ENCODE data around the gene RALY. TPM values are rescaled to one million over a fixed set of nuclear protein-coding genes. Genes with fewer than 3 reads are reported as not detected.

RALY gene
- total and polyA plus RNA-seq, 4 donors = 114 to 148 (median 127) TPM

DNA sequence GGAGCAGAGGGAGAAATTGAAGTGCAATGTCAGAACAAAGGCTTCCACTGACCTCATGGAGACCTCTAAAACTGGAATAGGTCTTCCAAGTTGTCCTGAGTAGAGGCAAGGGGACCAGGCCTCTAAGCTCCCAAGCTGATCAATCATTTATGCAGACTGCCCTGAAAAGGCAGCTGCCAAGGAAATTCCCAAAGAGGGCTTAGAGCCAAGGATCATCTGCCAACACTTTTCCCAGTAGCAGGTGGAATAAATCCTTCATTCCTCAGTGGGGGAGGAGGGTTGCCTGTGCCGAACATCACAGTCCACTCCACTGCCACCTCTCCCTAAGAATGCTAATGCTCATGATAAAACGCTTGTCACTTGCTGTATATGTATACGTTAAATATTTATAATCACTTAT is 29.3 kb upstream of the RALY start:
- H3K27me3 ChIP-seq (ENCODE audit: control insufficient read depth in 1 of 2, insufficient read depth in 2 of 2, low read length in 1 of 2) = no peaks in the 10 kb centered on the region
- H3K4me3 ChIP-seq (ENCODE audit: low read length in 2 of 2) = no peak overlapping the region
- no peak for ATAC-seq (ENCODE audit: low FRiP score)
- peaks cover 2% of the 10 kb centered on the region for H3K9me3 ChIP-seq (ENCODE audit: control insufficient read depth, low read length)
- H3K4me1 ChIP-seq (ENCODE audit: control insufficient read depth in 1 of 2, insufficient read depth in 2 of 2, low read length in 2 of 2) = no peaks in the 10 kb centered on the region
- DNase-seq = no peak
- intact Hi-C loops (cut with DNase I) = no loop called here
- no peaks in the 10 kb centered on the region for H3K36me3 ChIP-seq (ENCODE audit: control insufficient read depth in 1 of 2, insufficient read depth in 2 of 2, low read length in 1 of 2)
- H3K27ac ChIP-seq (ENCODE audit: low read depth in 1 of 2, low read length in 2 of 2) = no peak overlapping the region
- 93% methylated on average over 3 of the region's 3 CpGs for WGBS, 2 donors

DNA sequence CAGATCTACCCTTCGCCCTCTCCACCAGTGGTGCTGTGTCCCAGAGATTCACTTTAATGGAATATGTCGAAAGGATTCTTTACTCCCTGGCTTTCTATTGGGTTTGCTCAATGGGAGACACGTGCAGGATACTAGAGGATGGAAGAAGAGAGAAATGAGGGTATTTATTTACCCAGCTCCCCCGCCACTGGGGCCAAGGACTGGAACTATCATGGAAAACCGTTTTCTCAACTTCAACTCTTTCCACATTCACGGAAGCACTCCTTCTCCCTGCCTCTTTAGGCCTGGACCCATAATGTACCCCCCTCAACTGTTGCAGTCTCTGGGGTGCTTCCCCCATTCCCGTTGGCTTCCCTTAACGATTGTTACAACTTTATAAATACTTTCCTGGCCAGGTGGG is 26.6 kb upstream of the RALY start:
- Histone ChIP-seq H3K9me3 (ENCODE audit: control insufficient read depth, low read length) (peaks cover 2% of the 10 kb centered on the region), H3K36me3 (ENCODE audit: control insufficient read depth in 1 of 2, insufficient read depth in 2 of 2, low read length in 1 of 2) (no peaks in the 10 kb centered on the region), H3K27ac (ENCODE audit: low read depth in 1 of 2, low read length in 2 of 2) (no peak overlapping the region), H3K4me1 (ENCODE audit: control insufficient read depth in 1 of 2, insufficient read depth in 2 of 2, low read length in 2 of 2) (no peaks in the 10 kb centered on the region), H3K4me3 (ENCODE audit: low read length in 2 of 2) (no peak overlapping the region), H3K27me3 (ENCODE audit: control insufficient read depth in 1 of 2, insufficient read depth in 2 of 2, low read length in 1 of 2) (no peaks in the 10 kb centered on the region)
- intact Hi-C loops (cut with DNase I) = no loop called here
- 93 to 96% methylated on average over 8 of the region's 8 CpGs for WGBS, 2 donors
- no peak for ATAC-seq (ENCODE audit: low FRiP score)
- DNase-seq = no peak

- WGBS, 2 donors = 15 to 17% methylated on average over 4 of the region's 4 CpGs
- intact Hi-C loops (cut with DNase I) = no loop called here
- peaks cover 2% of the 10 kb centered on the region for H3K9me3 ChIP-seq (ENCODE audit: control insufficient read depth, low read length)
- DNase-seq (peak in 1 of 2 donors; percentile 64), ATAC-seq (ENCODE audit: low FRiP score) (peak; percentile 68)
- peak overlapping the region in 1 of 2 donors; percentile 2 for H3K27ac ChIP-seq (ENCODE audit: low read depth in 1 of 2, low read length in 2 of 2)
- no peak overlapping the region for H3K4me3 ChIP-seq (ENCODE audit: low read length in 2 of 2)
- H3K4me1 ChIP-seq (ENCODE audit: control insufficient read depth in 1 of 2, insufficient read depth in 2 of 2, low read length in 2 of 2) = no peaks in the 10 kb centered on the region
- H3K27me3 ChIP-seq (ENCODE audit: control insufficient read depth in 1 of 2, insufficient read depth in 2 of 2, low read length in 1 of 2) = no peaks in the 10 kb centered on the region
- no peaks in the 10 kb centered on the region for H3K36me3 ChIP-seq (ENCODE audit: control insufficient read depth in 1 of 2, insufficient read depth in 2 of 2, low read length in 1 of 2)
Measured at GRCh38 chr20:33969563-33969962, 24.1 kb upstream of the RALY start.

DNA sequence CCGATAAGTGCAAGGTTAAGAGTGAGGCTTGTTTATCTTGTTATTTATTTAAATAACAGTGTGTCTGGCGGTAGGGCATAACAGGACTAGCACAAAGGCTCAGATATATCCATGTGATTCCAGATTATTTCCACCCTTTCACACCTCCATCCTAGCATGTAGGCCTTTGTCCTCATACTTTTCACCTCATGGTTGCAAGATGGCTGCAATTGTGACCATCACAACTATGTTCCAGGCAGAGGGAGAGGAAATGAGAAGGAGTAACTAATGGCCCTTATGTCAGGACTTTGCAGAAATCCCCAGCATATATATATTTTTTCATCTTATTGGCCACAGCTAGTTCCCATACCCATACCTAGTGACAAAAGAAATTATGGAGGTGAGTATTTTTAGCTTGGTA is 23.5 kb upstream of the RALY start:
- no peak for ATAC-seq (ENCODE audit: low FRiP score)
- no peak for DNase-seq
- H3K4me1 ChIP-seq (ENCODE audit: control insufficient read depth in 1 of 2, insufficient read depth in 2 of 2, low read length in 2 of 2) = no peaks in the 10 kb centered on the region
- H3K27ac ChIP-seq (ENCODE audit: low read depth in 1 of 2, low read length in 2 of 2) = peak overlapping the region in 1 of 2 donors; percentile 11
- 56 to 72% methylated on average over 2 of the region's 2 CpGs for WGBS, 2 donors
- no peak overlapping the region for H3K4me3 ChIP-seq (ENCODE audit: low read length in 2 of 2)
- intact Hi-C loops (cut with DNase I) = no loop called here
- peaks cover 2% of the 10 kb centered on the region for H3K9me3 ChIP-seq (ENCODE audit: control insufficient read depth, low read length)
- no peaks in the 10 kb centered on the region for H3K27me3 ChIP-seq (ENCODE audit: control insufficient read depth in 1 of 2, insufficient read depth in 2 of 2, low read length in 1 of 2)
- H3K36me3 ChIP-seq (ENCODE audit: control insufficient read depth in 1 of 2, insufficient read depth in 2 of 2, low read length in 1 of 2) = no peaks in the 10 kb centered on the region

- Histone ChIP-seq H3K27me3 (ENCODE audit: control insufficient read depth in 1 of 2, insufficient read depth in 2 of 2, low read length in 1 of 2) (no peaks in the 10 kb centered on the region), H3K27ac (ENCODE audit: low read depth in 1 of 2, low read length in 2 of 2) (no peak overlapping the region), H3K36me3 (ENCODE audit: control insufficient read depth in 1 of 2, insufficient read depth in 2 of 2, low read length in 1 of 2) (no peaks in the 10 kb centered on the region), H3K9me3 (ENCODE audit: control insufficient read depth, low read length) (peaks cover 2% of the 10 kb centered on the region), H3K4me3 (ENCODE audit: low read length in 2 of 2) (no peak overlapping the region), H3K4me1 (ENCODE audit: control insufficient read depth in 1 of 2, insufficient read depth in 2 of 2, low read length in 2 of 2) (no peaks in the 10 kb centered on the region)
- no peak for DNase-seq
- WGBS, 2 donors = 79 to 80% methylated on average over 6 of the region's 6 CpGs
- intact Hi-C loops (cut with DNase I) = no loop called here
- ATAC-seq (ENCODE audit: low FRiP score) = peak; percentile 48
Measured at GRCh38 chr20:33971147-33971975, 22.4 kb upstream of the RALY start.

DNA sequence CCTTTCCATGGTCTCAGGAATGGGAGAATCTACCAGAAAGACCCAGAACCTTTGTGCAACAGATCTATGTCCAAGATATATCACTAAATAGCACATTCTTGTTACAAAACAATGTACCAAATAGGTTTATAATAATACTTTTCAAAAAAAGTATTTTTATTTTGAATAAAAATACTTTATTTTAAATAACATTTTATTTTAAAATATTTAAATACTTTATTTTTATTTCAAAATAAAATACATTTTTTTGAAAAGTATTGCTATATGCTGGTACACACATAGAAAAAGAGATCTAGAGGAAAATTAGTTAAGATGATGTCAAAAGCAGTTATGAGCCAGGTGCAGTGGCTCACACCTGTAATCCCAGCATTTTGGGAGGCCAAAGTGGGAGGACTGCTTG is 16.8 kb upstream of the RALY start:
- Histone ChIP-seq H3K4me3 (ENCODE audit: low read length in 2 of 2) (no peak overlapping the region), H3K9me3 (ENCODE audit: control insufficient read depth, low read length) (peaks cover 2% of the 10 kb centered on the region), H3K36me3 (ENCODE audit: control insufficient read depth in 1 of 2, insufficient read depth in 2 of 2, low read length in 1 of 2) (no peaks in the 10 kb centered on the region), H3K27ac (ENCODE audit: low read depth in 1 of 2, low read length in 2 of 2) (no peak overlapping the region), H3K4me1 (ENCODE audit: control insufficient read depth in 1 of 2, insufficient read depth in 2 of 2, low read length in 2 of 2) (no peaks in the 10 kb centered on the region), H3K27me3 (ENCODE audit: control insufficient read depth in 1 of 2, insufficient read depth in 2 of 2, low read length in 1 of 2) (no peaks in the 10 kb centered on the region)
- intact Hi-C loops (cut with DNase I) = no loop called here
- ATAC-seq (ENCODE audit: low FRiP score) (no peak), DNase-seq (no peak)

DNA sequence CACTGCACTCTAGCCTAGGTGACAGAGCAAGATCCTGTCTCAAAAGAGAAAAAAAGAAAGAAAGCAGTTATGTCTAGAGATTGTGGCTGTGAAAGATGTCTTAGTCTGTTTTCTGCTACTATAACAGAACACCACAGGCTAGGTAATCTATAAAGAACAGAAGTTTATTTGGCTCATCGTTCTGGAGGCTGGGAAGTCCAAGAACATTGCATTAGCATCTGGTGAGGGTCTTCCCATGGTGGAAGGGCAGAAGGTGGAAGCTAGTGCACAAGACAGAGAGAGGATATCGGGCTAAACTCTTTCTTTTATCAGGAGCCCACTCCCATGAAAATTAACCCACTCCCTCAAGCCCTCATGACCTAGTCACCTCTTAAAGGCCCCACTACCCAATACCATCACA is 16.2 kb upstream of the RALY start:
- Histone ChIP-seq H3K9me3 (ENCODE audit: control insufficient read depth, low read length) (peaks cover 2% of the 10 kb centered on the region), H3K27me3 (ENCODE audit: control insufficient read depth in 1 of 2, insufficient read depth in 2 of 2, low read length in 1 of 2) (no peaks in the 10 kb centered on the region), H3K36me3 (ENCODE audit: control insufficient read depth in 1 of 2, insufficient read depth in 2 of 2, low read length in 1 of 2) (no peaks in the 10 kb centered on the region), H3K4me3 (ENCODE audit: low read length in 2 of 2) (no peak overlapping the region), H3K4me1 (ENCODE audit: control insufficient read depth in 1 of 2, insufficient read depth in 2 of 2, low read length in 2 of 2) (no peaks in the 10 kb centered on the region), H3K27ac (ENCODE audit: low read depth in 1 of 2, low read length in 2 of 2) (no peak overlapping the region)
- no peak for DNase-seq
- 84 to 89% methylated on average over 2 of the region's 2 CpGs for whole genome bisulfite sequencing, 2 donors
- intact Hi-C loops (cut with DNase I) = no loop called here
- ATAC-seq (ENCODE audit: low FRiP score) = no peak

DNA sequence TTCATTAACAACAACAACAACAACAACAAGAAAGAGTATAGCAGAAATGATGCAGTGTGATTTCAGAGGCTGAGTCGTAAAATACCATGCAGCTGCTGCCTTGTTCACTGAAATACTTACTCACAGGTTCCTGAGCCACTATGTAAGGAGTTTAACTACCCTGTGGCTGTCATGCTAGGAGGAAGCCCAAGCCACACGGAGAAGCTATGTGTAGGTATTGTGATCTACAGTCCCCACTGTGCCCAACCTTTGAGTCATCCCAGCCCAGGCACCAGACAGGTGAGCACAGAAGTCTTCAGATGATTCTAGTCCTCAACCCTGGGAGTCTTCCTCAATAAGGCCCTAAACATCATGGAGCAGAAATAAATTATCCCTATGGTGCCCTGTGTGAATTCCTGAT is 14.6 kb upstream of the RALY start:
- WGBS, 2 donors = 86 to 88% methylated on average over 2 of the region's 2 CpGs
- intact Hi-C loops (cut with DNase I) = no loop called here
- no peak overlapping the region for H3K27ac ChIP-seq (ENCODE audit: low read depth in 1 of 2, low read length in 2 of 2)
- H3K27me3 ChIP-seq (ENCODE audit: control insufficient read depth in 1 of 2, insufficient read depth in 2 of 2, low read length in 1 of 2) = no peaks in the 10 kb centered on the region
- no peaks in the 10 kb centered on the region for H3K36me3 ChIP-seq (ENCODE audit: control insufficient read depth in 1 of 2, insufficient read depth in 2 of 2, low read length in 1 of 2)
- no peak overlapping the region for H3K4me3 ChIP-seq (ENCODE audit: low read length in 2 of 2)
- no peak for ATAC-seq (ENCODE audit: low FRiP score)
- H3K4me1 ChIP-seq (ENCODE audit: control insufficient read depth in 1 of 2, insufficient read depth in 2 of 2, low read length in 2 of 2) = no peaks in the 10 kb centered on the region
- peaks cover 2% of the 10 kb centered on the region for H3K9me3 ChIP-seq (ENCODE audit: control insufficient read depth, low read length)
- no peak for DNase-seq

- H3K4me3 ChIP-seq (ENCODE audit: low read length in 2 of 2) = no peak overlapping the region
- no peak overlapping the region for H3K27ac ChIP-seq (ENCODE audit: low read depth in 1 of 2, low read length in 2 of 2)
- no peaks in the 10 kb centered on the region for H3K27me3 ChIP-seq (ENCODE audit: control insufficient read depth in 1 of 2, insufficient read depth in 2 of 2, low read length in 1 of 2)
- no peaks in the 10 kb centered on the region for H3K4me1 ChIP-seq (ENCODE audit: control insufficient read depth in 1 of 2, insufficient read depth in 2 of 2, low read length in 2 of 2)
- peaks cover 2% of the 10 kb centered on the region for H3K9me3 ChIP-seq (ENCODE audit: control insufficient read depth, low read length)
- ATAC-seq (ENCODE audit: low FRiP score) = no peak
- DNase-seq = no peak
- intact Hi-C loops (cut with DNase I) = no loop called here
- WGBS, 2 donors = 93 to 94% methylated on average over 7 of the region's 7 CpGs
- H3K36me3 ChIP-seq (ENCODE audit: control insufficient read depth in 1 of 2, insufficient read depth in 2 of 2, low read length in 1 of 2) = no peaks in the 10 kb centered on the region
Measured at GRCh38 chr20:33981347-33981746, 12.4 kb upstream of the RALY start.

Data from aorta (tissue), 5 donors.